ENCODE data around the gene MS4A14.
"Not testable (repeated sequence)": the region's sequence is repeated elsewhere in the genome, so short reads cannot be mapped to it uniquely, and the experiment has no call there.

MS4A14 gene

DNA sequence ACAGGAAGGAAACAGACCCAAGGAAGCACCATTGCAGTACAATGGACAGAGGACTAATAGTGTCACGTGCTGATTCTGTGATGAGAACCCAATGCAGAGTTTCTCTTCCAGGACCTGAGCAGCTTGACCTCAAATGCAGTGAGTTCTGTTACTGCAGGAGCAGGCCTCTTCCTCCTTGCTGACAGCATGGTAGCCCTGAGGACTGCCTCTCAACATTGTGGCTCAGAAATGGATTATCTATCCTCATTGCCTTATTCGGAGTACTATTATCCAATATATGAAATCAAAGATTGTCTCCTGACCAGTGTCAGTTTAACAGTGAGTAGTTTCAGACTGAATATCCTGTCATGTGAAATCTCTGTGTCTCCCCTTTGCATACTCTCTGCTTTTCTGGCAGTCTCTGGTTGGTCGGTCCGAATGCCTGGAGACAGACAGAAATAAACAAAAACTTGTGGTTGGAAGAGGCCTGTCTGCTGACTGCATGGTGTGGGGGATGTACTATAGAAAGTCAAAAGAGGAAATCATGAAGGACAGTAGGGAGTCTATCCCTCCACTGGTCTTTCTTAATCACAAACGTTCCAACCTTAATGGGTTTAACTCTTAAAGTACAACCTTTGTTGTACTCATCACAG lies 6.9 kb upstream of the MS4A14 start:
- no peak for DNase-seq

DNA sequence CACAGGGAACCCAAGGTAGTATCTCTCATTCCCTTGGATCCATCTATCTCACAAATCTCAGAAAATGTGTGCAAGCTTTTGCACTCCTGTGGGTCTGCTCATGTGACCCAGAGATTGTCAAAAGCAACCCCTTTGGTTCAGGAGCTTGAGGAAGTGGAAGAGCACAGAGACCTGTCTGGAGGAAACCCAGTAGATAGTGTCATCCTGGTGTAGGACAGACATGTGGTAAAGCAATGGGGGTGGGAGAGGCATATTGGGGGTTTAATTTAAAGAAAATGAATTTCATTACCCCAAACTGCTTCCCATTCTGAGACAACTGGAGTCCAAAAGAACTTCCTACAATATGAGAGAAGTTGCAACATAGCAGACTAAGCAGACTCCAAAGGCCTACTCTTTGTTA lies 5.8 kb upstream of the MS4A14 start:
- no peak for DNase-seq

DNA sequence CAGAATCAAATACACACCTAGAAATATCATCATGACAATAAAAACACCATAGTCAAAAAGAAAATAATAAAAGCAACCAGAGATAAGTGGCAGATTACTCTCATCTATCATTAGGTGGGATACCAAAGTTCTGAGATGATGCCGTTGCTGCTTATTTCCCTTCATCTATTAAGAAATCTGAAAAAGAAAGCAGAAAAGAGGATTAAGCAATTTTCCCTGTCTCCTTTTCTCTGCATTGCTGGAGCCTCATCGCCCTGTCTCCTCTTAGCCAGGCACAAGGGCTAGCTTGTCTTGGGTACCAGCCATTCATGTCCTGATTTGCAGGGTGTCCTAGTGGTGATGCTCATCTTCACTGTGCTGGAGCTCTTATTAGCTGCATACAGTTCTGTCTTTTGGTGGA lies 3.9 kb upstream of the MS4A14 start:
- DNase-seq = no peak

GRCh38 chr11:60393016-60393415 lies 3.2 kb upstream of the MS4A14 start:
- no peak for DNase-seq

GRCh38 chr11:60394666-60395380 lies 1.4 kb upstream of the MS4A14 start:
- DNase-seq = no peak

GRCh38 chr11:60396799-60397198 lies 540 bp downstream of the MS4A14 start:
- DNase-seq = no peak

- no peak for DNase-seq
Observed at GRCh38 chr11:60420015-60420414, 23.8 kb downstream of the MS4A14 start.

DNA sequence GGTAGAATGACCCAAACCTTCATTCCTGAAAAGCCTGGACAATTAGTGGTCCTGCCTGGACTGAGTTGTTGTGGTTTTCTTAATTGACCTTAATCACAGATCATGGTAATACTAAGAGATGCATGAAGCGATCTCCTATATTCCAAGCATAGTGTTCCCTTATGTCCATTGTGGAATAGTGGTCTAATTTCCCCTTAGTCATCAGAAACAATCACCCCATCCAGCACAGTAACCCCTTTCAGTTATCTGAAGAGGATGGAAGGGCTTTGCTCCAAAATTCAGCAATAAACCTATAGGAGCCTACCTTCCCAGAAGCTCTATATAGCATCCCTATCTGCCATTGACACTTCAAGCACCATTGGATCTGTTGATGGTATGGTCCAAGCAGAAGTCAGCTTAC lies 26.4 kb downstream of the MS4A14 start:
- no peak for DNase-seq

DNA sequence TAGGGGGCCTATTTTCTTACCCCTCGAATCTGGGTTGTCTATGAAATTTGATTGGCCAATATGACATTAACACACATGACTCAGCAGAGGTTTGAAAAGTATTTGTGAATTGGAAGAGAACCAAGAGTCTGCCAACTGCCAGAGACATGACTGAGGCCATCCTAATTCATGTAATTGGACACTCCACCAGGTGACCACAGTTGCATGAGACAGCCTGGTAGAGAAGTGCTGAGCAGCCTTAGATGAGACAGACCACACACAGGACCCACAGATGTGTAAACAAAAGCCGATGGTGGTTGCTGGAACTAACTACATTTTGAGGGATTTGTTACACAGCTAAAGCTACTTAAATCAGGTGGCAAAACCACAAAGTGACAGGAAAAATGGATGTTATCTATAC lies 32.3 kb downstream of the MS4A14 start:
- DNase-seq = no peak

DNA sequence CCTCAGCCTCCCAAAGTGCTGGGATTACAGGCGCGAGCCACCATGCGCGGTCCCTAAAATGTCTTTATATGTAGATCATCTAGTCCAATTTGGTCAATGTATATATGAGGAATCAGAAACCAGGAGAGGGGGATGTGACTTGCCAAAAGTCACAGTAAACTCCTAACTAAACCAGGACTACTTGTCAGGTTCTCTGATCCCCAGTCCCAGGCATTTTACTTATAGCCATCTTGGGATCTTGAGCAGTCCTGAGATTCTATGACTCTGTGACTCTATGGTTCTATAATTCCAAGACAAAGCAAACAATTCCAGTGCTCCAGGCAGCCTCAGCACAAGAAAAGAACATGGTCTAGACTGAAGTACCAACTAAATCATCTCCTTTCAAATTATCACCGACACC lies 33.0 kb downstream of the MS4A14 start, which contains the start of gene MS4A5:
MS4A5 (plus strand) TSS at position 301 of the 400 bp plus-strand sequence. CDS start 103 bp downstream, outside the sequence.
- DNase-seq = no peak

DNA sequence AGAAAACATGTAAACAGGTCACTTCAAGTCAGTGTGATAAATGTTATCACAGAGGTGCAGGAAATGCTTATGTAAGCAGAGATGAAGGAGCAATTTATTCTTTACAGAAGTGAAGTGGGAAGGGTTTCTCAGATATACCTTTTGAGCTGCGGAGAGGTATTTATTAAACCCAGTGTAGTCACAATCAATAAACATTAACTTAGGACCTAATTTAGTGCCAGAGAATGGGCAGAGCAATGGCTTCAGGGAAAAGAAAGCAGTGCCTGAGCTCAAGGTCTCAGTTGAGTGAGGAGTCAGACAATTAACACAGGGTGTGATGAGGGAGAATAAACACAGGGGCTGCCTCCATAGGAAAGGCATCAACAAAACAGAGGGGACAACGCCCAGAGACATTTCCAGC lies 35.0 kb downstream of the MS4A14 start:
- DNase-seq = no peak

- DNase-seq = no peak
Observed at GRCh38 chr11:60433401-60433800, 37.1 kb downstream of the MS4A14 start.

GRCh38 chr11:60447070-60447469 lies 50.8 kb downstream of the MS4A14 start:
- DNase-seq = no peak

GRCh38 chr11:60447846-60448245 lies 51.6 kb downstream of the MS4A14 start:
- no peak for DNase-seq

DNA sequence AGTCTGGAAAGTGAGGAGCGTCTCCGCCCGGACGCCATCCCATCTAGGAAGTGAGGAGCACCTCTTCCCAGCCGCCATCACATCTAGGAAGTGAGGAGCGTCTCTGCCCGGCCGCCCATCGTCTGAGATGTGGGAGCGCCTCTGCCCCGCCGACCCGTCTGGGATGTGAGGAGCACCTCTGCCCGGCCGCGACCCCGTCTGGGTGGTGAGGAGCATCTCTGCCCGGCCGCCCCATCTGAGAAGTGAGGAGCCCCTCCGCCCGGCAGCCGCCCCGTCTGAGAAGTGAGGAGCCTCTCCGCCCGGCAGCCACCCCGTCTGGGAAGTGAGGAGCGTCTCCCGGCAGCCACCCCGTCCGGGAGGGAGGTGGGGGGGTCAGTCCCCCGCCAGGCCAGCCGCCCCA lies 54.9 kb downstream of the MS4A14 start:
- DNase-seq = not testable (repeated sequence)

DNA sequence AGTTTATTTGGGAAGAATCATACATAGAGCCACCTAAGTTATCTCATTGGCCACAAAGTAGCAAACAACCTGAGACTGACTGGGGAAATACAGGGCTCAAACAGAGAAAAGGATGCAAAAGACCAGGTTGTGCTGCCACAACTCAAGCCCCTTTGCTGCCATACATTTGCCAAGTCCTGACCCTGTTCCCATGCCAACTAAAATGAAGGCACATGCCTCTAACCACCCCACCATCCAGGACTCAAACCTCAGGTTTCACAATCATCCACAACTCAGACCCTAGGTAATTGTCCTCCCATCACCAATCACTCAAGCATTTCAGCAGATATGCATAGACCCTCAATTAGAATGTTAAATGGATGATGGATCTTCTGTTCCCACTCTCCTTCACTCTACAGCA lies 58.0 kb downstream of the MS4A14 start:
- no peak for DNase-seq

- no peak for DNase-seq
Observed at GRCh38 chr11:60455531-60456042, 59.3 kb downstream of the MS4A14 start, which contains the start of gene MS4A1. TSS of gene MS4A1 (plus strand) at chr11:60455847. CDS start at chr11:60462375, 6,528 bp downstream.

- no peak for DNase-seq
Observed at GRCh38 chr11:60457576-60457975, 61.3 kb downstream of the MS4A14 start.

GRCh38 chr11:60459345-60459744 lies 63.1 kb downstream of the MS4A14 start:
- DNase-seq = no peak
